CD8-positive, alpha-beta memory T cell (primary cell): ENCODE measurements around the gene PHKG2. TPM values are rescaled to one million over a fixed set of nuclear protein-coding genes. Genes with fewer than 3 reads are reported as not detected.
"Not testable (repeated sequence)": the region's sequence is repeated elsewhere in the genome, so short reads cannot be mapped to it uniquely, and the experiment has no call there.

Experiments used
- CTCF ChIA-PET: fragments of 350-600 bp; sonication (Branson Sonifier 250); formaldehyde crosslinking; loops from one replicate; lab custom pipeline; 2021; ENCODE audit warnings: antibody characterized with exemption; lab: Charles Lee
- POLR2A ChIA-PET: fragments of 350-600 bp; sonication (Branson Sonifier 250); formaldehyde crosslinking; loops from one replicate; lab custom pipeline; 2021; ENCODE audit warnings: antibody characterized with exemption; lab: Charles Lee
- DNase-seq, 5 donors: peaks; one replicate each; pipeline versions ENCODE4 v3.0.0 to v3.0.0-alpha.2; 2020 to 2022; ENCODE audit warnings: mixed read lengths in 1 of 5
- H3K27ac ChIP-seq: one replicate; pipeline ENCODE4 v1.7.0; 2013; ENCODE audit warnings: low read depth, mild to moderate bottlenecking, low read length, moderate library complexity
- H3K27me3 ChIP-seq: 2 replicates; pipeline ENCODE4 v1.7.0; 2013; ENCODE audit warnings: low read length, mild to moderate bottlenecking; ENCODE audit not compliant: insufficient read depth, poor library complexity, severe bottlenecking
- H3K36me3 ChIP-seq: 2 replicates; pipeline ENCODE4 v1.7.0; 2013; ENCODE audit warnings: mild to moderate bottlenecking, low read length, moderate library complexity; ENCODE audit not compliant: insufficient read depth
- H3K4me1 ChIP-seq: 2 replicates; pipeline ENCODE4 v1.7.0; 2013; ENCODE audit warnings: mild to moderate bottlenecking, low read length, moderate library complexity; ENCODE audit not compliant: insufficient read depth
- H3K4me3 ChIP-seq: 2 replicates; pipeline ENCODE4 v1.7.0; 2013; ENCODE audit warnings: mild to moderate bottlenecking, low read length
- H3K9me3 ChIP-seq: 2 replicates; pipeline ENCODE4 v1.7.0; 2013; ENCODE audit warnings: mild to moderate bottlenecking, low read length
- H3K27ac Mint-ChIP-seq, 8 donors: one replicate each; pipeline ENCODE4 v1.8.0; 2020 to 2021; ENCODE audit warnings: mixed read lengths in 8 of 8, mild to moderate bottlenecking in 6 of 8, inconsistent platforms in 3 of 8, moderate library complexity in 3 of 8
- H3K27me3 Mint-ChIP-seq, 2 donors: one replicate each; pipeline ENCODE4 v1.8.0; 2020 to 2021; ENCODE audit warnings: mixed read lengths in 2 of 2, mild to moderate bottlenecking in 1 of 2, moderate library complexity in 1 of 2
- H3K36me3 Mint-ChIP-seq, 3 donors: one replicate each; pipeline ENCODE4 v1.8.0; 2020 to 2021; ENCODE audit warnings: mixed read lengths in 3 of 3, inconsistent platforms in 1 of 3, mild to moderate bottlenecking in 1 of 3
- H3K4me1 Mint-ChIP-seq, 3 donors: one replicate each; pipeline ENCODE4 v1.8.0; 2020 to 2021; ENCODE audit warnings: mixed read lengths in 3 of 3, inconsistent platforms in 1 of 3, mild to moderate bottlenecking in 1 of 3
- H3K4me3 Mint-ChIP-seq, 7 donors: one replicate each; pipeline ENCODE4 v1.8.0; 2020 to 2021; ENCODE audit warnings: mixed read lengths in 7 of 7, mild to moderate bottlenecking in 6 of 7, moderate library complexity in 4 of 7, inconsistent platforms in 2 of 7
- H3K9me3 Mint-ChIP-seq, 5 donors: one replicate each; pipeline ENCODE4 v1.8.0; 2020 to 2022; ENCODE audit warnings: mixed read lengths in 5 of 5, mild to moderate bottlenecking in 3 of 5, moderate library complexity in 2 of 5, inconsistent platforms in 1 of 5
- polyA plus RNA-seq: library from polyadenylated mRNA; unstranded; fragments of 300-500 nt; fragmentation: Illumina TruSeq; gene quantifications from one replicate; pipeline ENCODE4 v1.2.3, GENCODE V29; 2021
- total RNA-seq, 2 experiments: library from RNA; stranded (reverse); gene quantifications; one replicate each; pipeline ENCODE4 v1.2.3, GENCODE V29; 2021

PHKG2 gene, protein sequence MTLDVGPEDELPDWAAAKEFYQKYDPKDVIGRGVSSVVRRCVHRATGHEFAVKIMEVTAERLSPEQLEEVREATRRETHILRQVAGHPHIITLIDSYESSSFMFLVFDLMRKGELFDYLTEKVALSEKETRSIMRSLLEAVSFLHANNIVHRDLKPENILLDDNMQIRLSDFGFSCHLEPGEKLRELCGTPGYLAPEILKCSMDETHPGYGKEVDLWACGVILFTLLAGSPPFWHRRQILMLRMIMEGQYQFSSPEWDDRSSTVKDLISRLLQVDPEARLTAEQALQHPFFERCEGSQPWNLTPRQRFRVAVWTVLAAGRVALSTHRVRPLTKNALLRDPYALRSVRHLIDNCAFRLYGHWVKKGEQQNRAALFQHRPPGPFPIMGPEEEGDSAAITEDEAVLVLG
- total RNA-seq (10 to 100 TPM; 31.8 to 32.2 TPM), polyA plus RNA-seq (47.0 TPM)

DNA sequence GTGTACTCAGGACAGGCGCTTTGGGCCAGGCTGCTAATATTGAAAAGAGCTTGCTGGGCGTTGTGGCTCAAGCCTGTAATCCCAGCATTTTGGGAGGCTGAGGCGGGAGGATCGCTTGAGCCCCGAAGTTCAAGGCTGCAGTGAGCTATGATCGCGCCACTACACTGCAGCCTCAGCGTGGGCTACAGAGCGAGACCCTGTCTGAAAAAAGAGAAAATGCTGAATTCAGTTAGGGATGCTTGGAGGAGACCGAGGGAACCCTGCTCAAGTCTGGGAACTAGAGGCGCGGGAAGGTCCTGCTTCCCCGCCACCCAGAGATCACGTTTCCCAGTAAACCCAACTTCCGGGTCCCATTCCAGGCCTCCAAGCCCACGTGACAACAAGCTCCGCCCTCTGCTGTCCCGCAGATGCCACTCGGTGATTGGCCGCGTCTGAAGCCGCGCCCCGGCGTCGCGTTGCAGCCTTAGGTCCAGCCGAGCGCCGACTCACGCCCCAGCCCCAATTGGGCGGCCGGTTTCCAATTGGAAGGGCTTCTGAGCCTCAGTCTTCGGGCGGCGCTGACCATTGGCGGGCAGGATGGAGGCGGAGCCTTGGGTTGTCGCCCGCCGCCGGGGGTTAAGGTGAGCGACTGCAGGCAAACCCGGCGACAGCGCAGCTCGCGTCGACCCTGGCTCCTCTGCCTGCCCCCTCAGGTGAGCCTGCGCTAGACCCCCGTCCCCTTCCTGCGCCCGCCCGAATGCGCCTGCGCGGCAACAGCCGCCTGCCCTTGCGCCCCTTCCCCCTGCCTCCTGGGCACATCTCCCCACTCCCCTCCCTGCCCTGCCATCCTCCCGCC lies at the start of gene PHKG2:
Gene PHKG2, plus strand, starts transcription at position 627 of the 835 bp plus-strand sequence. CDS start 396 bp downstream, outside the sequence.
- POLR2A ChIA-PET, result interaction anchor here (0.6 to 1.4 kb wide), 13 partner anchors 13 to 681 kb away, joined by 3 to 7 read pairs (median 4); partner anchors contain the start of genes FBRS and SRCAP
- peaks cover 4 to 48% (median 11%) of the 10 kb centered on the region in 3 donors for H3K36me3 Mint-ChIP-seq
- H3K27me3 Mint-ChIP-seq, result no peaks in the 10 kb centered on the region
- peak; percentile 94 to 98 (median 95) for DNase-seq
- H3K4me3 Mint-ChIP-seq, result peak within 1 kb of the TSS; percentile 86 to 96 (median 90)
- H3K27ac Mint-ChIP-seq, result peak within 1 kb of the TSS; percentile 82 to 96 (median 90)
- CTCF ChIA-PET, result interaction anchor here (0.7 to 1.6 kb wide), 5 partner anchors 11 to 155 kb away, joined by 3 to 5 read pairs (median 3); no protein-coding TSS in a partner anchor
- Histone ChIP-seq H3K27ac (peak within 1 kb of the TSS; percentile 72), H3K9me3 (no peaks in the 10 kb centered on the region), H3K36me3 (peaks cover 9% of the 10 kb centered on the region), H3K4me1 (peaks cover 14% of the 10 kb centered on the region), H3K4me3 (peak within 1 kb of the TSS; percentile 75), H3K27me3 (no peaks in the 10 kb centered on the region)
- no peaks in the 10 kb centered on the region for H3K9me3 Mint-ChIP-seq
- H3K4me1 Mint-ChIP-seq, result peaks cover 22 to 35% (median 34%) of the 10 kb centered on the region in 3 donors

DNA sequence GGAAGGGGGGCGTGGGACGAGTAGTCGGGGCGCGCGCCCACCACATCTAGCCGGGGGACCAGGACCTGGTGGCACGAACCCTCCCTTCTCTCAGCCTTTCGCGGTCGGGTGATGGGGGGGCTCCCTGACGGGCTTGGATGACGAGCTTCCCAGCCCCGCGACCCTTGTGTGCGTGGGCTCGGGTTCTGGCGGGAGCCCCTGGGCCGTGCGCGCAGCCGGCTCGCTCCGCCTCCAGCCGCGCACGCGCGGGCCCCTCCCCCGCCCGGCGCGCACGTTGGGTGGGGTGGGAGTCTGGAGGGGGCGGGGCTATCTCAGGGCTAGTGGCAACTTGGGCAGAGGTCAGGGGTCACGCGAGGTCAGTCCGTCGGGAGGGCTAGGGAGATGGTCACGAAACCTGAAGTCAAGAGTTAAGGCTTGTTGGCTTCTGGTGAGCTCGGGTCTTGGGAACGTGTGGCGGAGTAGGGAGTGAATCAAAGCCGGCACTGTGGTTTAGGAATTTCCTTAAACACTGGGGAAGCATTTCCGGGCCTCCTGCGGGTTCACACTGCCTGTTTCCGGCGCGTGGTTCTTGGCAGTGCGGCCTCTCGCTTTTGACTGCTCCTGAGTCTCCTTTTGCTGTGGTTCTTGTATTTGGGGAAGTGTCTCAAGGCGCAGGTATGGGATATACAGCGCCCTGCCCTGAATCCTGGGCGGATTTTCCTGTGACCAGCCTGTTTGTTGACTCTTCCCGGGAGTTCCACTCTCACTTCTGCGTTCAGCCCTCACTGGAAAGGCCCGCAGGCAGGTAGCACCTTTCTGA lies 49.2 kb upstream of the PHKG2 start, which contains the start of gene SRCAP:
Gene SRCAP, plus strand, starts transcription at position 356 of the 799 bp plus-strand sequence. CDS start 1,654 bp downstream, outside the sequence.
- CTCF ChIA-PET, result no interaction called here
- H3K9me3 ChIP-seq, result no peaks in the 10 kb centered on the region
- H3K9me3 Mint-ChIP-seq, result peaks cover 0 to 2% (median 0%) of the 10 kb centered on the region in 5 donors
- H3K36me3 ChIP-seq, result peaks cover 16% of the 10 kb centered on the region
- no peaks in the 10 kb centered on the region for H3K27me3 ChIP-seq
- peak within 1 kb of the TSS; percentile 95 to 99 (median 97) for H3K4me3 Mint-ChIP-seq
- peaks cover 0 to 3% of the 10 kb centered on the region in 2 donors for H3K27me3 Mint-ChIP-seq
- POLR2A ChIA-PET, result interaction anchor here (0.5 to 1.3 kb wide), 5 partner anchors 40 to 281 kb away, joined by 3 to 4 read pairs (median 3); partner anchors contain the start of genes PHKG2 and ZNF689
- peaks cover 0 to 43% (median 5%) of the 10 kb centered on the region in 3 donors for H3K36me3 Mint-ChIP-seq
- peak within 1 kb of the TSS; percentile 98 for H3K27ac ChIP-seq
- peak within 1 kb of the TSS; percentile 98 to 100 (median 100) for H3K27ac Mint-ChIP-seq
- H3K4me1 ChIP-seq, result peaks cover 28% of the 10 kb centered on the region
- peak within 1 kb of the TSS; percentile 84 for H3K4me3 ChIP-seq
- peaks cover 24 to 39% (median 35%) of the 10 kb centered on the region in 3 donors for H3K4me1 Mint-ChIP-seq
- DNase-seq, result peak; percentile 63 to 85 (median 78)

DNA sequence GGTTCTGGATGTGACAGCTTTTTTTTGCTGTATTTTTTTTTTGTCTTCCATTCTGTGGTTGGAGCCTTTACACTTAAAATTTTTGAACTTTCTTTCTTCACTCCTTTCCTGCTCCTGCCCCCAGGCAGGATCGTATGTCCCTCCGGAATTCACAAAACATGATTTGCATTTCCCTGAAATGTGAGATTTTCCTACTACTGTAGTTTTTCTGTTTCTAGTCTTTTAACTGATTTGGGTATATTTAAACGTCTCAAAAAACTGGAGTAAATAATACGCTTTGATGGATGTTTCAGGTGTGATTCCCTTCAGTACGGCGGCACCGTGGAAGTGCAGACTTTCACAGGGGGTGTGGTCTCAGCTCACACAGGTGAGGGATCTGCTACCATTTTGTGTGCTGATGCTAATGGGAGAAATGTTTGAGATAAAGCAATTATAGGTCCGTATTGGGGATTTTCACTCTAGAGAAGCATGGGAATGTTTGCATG lies 48.6 kb upstream of the PHKG2 start:
- Histone ChIP-seq H3K27me3 (no peaks in the 10 kb centered on the region), H3K36me3 (peaks cover 23% of the 10 kb centered on the region), H3K4me3 (peak overlapping the region; percentile 84), H3K27ac (peak overlapping the region; percentile 98), H3K9me3 (no peaks in the 10 kb centered on the region), H3K4me1 (peaks cover 28% of the 10 kb centered on the region)
- CTCF ChIA-PET, result no interaction called here
- peaks cover 0 to 50% (median 5%) of the 10 kb centered on the region in 3 donors for H3K36me3 Mint-ChIP-seq
- H3K27ac Mint-ChIP-seq, result peak overlapping the region; percentile 97 to 100 (median 98)
- H3K27me3 Mint-ChIP-seq, result peaks cover 0 to 3% of the 10 kb centered on the region in 2 donors
- H3K9me3 Mint-ChIP-seq, result peaks cover 0 to 2% (median 0%) of the 10 kb centered on the region in 5 donors
- POLR2A ChIA-PET, result interaction anchor here (0.8 to 1.3 kb wide), 2 partner anchors 41 to 282 kb away, joined by 3 to 4 read pairs; no protein-coding TSS in a partner anchor
- peaks cover 23 to 38% (median 35%) of the 10 kb centered on the region in 3 donors for H3K4me1 Mint-ChIP-seq
- H3K4me3 Mint-ChIP-seq, result peak overlapping the region; percentile 95 to 99 (median 97)
- DNase-seq, result no peak

DNA sequence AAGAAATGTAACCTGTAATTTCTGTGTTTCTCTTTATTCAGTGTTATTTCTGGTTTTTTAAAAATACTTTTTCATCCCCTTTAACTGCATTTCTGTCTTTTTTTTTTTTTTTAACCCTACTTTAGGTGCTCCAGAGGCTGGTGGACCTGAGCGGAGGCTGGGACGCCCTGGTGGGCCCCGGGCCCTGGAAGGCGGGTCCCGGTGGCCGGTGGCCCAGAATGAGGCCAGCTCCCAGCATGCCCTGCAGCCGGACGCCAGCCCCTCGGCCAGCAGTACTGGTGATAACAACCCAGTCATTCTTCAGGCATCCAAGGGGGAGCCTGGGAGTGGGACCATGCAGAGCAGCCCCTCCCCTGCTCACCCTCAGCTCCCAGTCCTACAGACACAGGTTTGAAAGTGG lies 47.7 kb upstream of the PHKG2 start:
- peak overlapping the region in 4 of 7 donors; percentile 95 to 99 (median 96) for H3K4me3 Mint-ChIP-seq
- DNase-seq, result no peak
- Histone ChIP-seq H3K27ac (no peak overlapping the region), H3K9me3 (no peaks in the 10 kb centered on the region), H3K4me3 (no peak overlapping the region), H3K4me1 (peaks cover 28% of the 10 kb centered on the region), H3K27me3 (no peaks in the 10 kb centered on the region), H3K36me3 (peaks cover 27% of the 10 kb centered on the region)
- peaks cover 0 to 2% (median 0%) of the 10 kb centered on the region in 5 donors for H3K9me3 Mint-ChIP-seq
- peaks cover 0 to 55% (median 5%) of the 10 kb centered on the region in 3 donors for H3K36me3 Mint-ChIP-seq
- H3K27ac Mint-ChIP-seq, result peak overlapping the region in 4 of 8 donors; percentile 5 to 99 (median 98)
- ChIA-PET CTCF (interaction anchor here (0.6 kb wide), 1 partner anchor 105 kb away, joined by 3 read pairs; no protein-coding TSS in a partner anchor), POLR2A (interaction anchor here (1.0 kb wide), 1 partner anchor 42 kb away, joined by 4 read pairs; the partner anchor contains the start of gene FBRS)
- peaks cover 22 to 35% (median 35%) of the 10 kb centered on the region in 3 donors for H3K4me1 Mint-ChIP-seq
- peaks cover 0 to 3% of the 10 kb centered on the region in 2 donors for H3K27me3 Mint-ChIP-seq

DNA sequence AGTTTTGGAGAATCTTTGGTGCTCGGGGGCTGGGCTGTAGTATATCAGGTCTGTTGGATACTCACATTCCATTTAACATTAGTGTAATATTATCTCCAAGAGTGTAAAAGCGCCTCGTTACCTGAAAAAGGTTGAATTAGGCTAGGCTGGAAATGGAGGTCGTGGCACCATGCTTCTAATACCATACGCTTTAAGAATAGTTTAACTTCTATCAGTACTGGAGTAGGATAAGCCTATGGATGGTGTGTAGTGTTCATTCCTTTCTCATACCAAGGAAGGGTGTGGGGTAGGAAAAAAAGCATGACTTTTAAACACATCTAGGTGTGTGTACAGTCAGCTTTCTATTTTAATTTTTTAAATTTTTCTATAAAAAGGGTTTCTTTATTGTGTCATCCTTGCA lies 47.3 kb upstream of the PHKG2 start:
- Histone ChIP-seq H3K27me3 (no peaks in the 10 kb centered on the region), H3K9me3 (no peaks in the 10 kb centered on the region), H3K27ac (no peak overlapping the region), H3K4me1 (peaks cover 28% of the 10 kb centered on the region), H3K36me3 (peaks cover 30% of the 10 kb centered on the region), H3K4me3 (no peak overlapping the region)
- Mint-ChIP-seq H3K27ac (peak overlapping the region in 4 of 8 donors; percentile 36 to 98 (median 57)), H3K27me3 (peaks cover 0 to 3% of the 10 kb centered on the region in 2 donors), H3K9me3 (peaks cover 0 to 2% (median 0%) of the 10 kb centered on the region in 5 donors), H3K4me1 (peaks cover 22 to 35% (median 35%) of the 10 kb centered on the region in 3 donors), H3K36me3 (peaks cover 0 to 58% (median 5%) of the 10 kb centered on the region in 3 donors), H3K4me3 (peak overlapping the region in 4 of 7 donors; percentile 19 to 81 (median 28))
- no peak for DNase-seq
- ChIA-PET POLR2A (interaction anchor here (1.0 kb wide), 1 partner anchor 42 kb away, joined by 4 read pairs; the partner anchor contains the start of gene FBRS), CTCF (no interaction called here)

DNA sequence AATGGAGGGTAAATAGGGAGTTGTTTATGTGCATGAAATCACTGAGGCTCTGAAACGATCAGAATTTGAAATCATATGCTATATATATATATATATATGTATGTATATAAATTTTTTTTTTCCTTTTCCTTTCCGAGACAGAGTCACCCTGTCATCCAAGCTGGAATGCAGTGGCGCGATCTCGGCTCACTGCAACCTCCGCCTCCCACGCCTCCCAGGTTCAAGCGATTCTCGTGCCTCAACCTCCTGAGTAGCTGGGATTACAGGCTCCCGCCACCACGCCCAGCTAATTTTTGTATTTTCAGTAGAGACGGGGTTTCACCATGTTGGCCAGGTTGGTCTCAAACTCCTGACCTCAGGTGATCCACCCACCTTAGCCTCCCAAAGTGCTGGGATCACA lies 45.2 kb upstream of the PHKG2 start:
- H3K4me3 ChIP-seq, CTCF ChIA-PET, DNase-seq, H3K27me3 ChIP-seq, H3K27ac ChIP-seq, H3K9me3 ChIP-seq, H3K27me3 Mint-ChIP-seq, H3K9me3 Mint-ChIP-seq, H3K4me3 Mint-ChIP-seq: not testable (repeated sequence)
- POLR2A ChIA-PET, result interaction anchor here (0.7 kb wide), 1 partner anchor 103 kb away, joined by 3 read pairs; no protein-coding TSS in a partner anchor
- Mint-ChIP-seq H3K4me1 (peaks cover 15 to 27% (median 24%) of the 10 kb centered on the region in 3 donors), H3K36me3 (peaks cover 12 to 77% (median 18%) of the 10 kb centered on the region in 3 donors), H3K27ac (peak overlapping the region in 3 of 8 donors; percentile 12 to 88 (median 36))
- peaks cover 19% of the 10 kb centered on the region for H3K4me1 ChIP-seq
- peaks cover 51% of the 10 kb centered on the region for H3K36me3 ChIP-seq
